Esophagus squamous epithelium (tissue), 4 donors: ENCODE data around the gene GRK5.

Experiments used
- CTCF ChIP-seq, 6 experiments: fragments of 450-650 bp in 4 of 6; fragments of 200-600 bp in 2 of 6; sonication (generic) in 2 of 6; IDR thresholded peaks; one replicate each; pipeline ENCODE4 v1.5.1; 2016 to 2019; ENCODE audit warnings: antibody characterized with exemption in 6 of 6, mild to moderate bottlenecking in 4 of 6, moderate library complexity in 4 of 6
- POLR2A ChIP-seq, 4 donors: fragments of 450-650 bp; IDR thresholded peaks; one replicate each; pipeline ENCODE4 v1.6.1; 2017; ENCODE audit warnings: antibody characterized with exemption in 4 of 4, mild to moderate bottlenecking in 4 of 4, moderate library complexity in 3 of 4

- TF ChIP-seq CTCF (IDR thresholded peaks at IDR 0.05) = no peak
- TF ChIP-seq POLR2A (IDR thresholded peaks at IDR 0.05) = no peak
These were observed 107.1 kb downstream of the GRK5 start for GRCh38 chr10:119314486-119314885.
